GM21717 (cell line): ENCODE data around the gene SPATA31A3.
"Not testable (repeated sequence)": the region's sequence is repeated elsewhere in the genome, so short reads cannot be mapped to it uniquely, and the experiment has no call there.

Source experiments
- ATAC-seq: cut with Tn5 transposase; IDR thresholded peaks from one replicate; pipeline ENCODE4 v1.9.1; 2021; ENCODE audit warnings: mild to moderate bottlenecking, moderate library complexity; ENCODE audit not compliant: unreplicated experiment

Gene SPATA31A3

GRCh38 chr9:66992450-66992849 lies at the start of gene SPATA31A3:
Gene SPATA31A3 (minus strand): TSS chr9:66992550. CDS start chr9:66992521, 29 bp downstream.
- ATAC-seq, result not testable (repeated sequence)

GRCh38 chr9:66952576-66952975 lies 39.8 kb downstream of the SPATA31A3 start:
- ATAC-seq, result not testable (repeated sequence)

- not testable (repeated sequence) for ATAC-seq
Measured at GRCh38 chr9:66942400-66943155, 49.8 kb downstream of the SPATA31A3 start.

GRCh38 chr9:66939878-66940830 lies 52.2 kb downstream of the SPATA31A3 start:
- not testable (repeated sequence) for ATAC-seq

GRCh38 chr9:66938322-66938721 lies 54.0 kb downstream of the SPATA31A3 start:
- ATAC-seq, result not testable (repeated sequence)

GRCh38 chr9:66937662-66938061 lies 54.7 kb downstream of the SPATA31A3 start:
- ATAC-seq, result not testable (repeated sequence)
